ENCODE results near the gene ICAM2. TPM values are rescaled to one million over a fixed set of nuclear protein-coding genes. Genes with fewer than 3 reads are reported as not detected.
A peak's percentile ranks its signal among the peaks of the same experiment; 100 is the strongest.

Gene ICAM2
- total and polyA plus RNA-seq, 2 donors (not counting 1 experiment from before 2014, with no cell fraction given), result 48.7 to 149 TPM

GRCh38 chr17:63999680-64000531 lies 20.5 kb downstream of the ICAM2 start:
- no peaks in the 10 kb centered on the region for H3K9me3 Mint-ChIP-seq (ENCODE audit: insufficient read depth)
- peak overlapping the region; percentile 26 for H3K27ac Mint-ChIP-seq
- no peak overlapping the region for H3K27ac ChIP-seq (ENCODE audit: low read length in 2 of 2)
- no peak overlapping the region for H3K4me3 ChIP-seq (ENCODE audit: control extremely low read depth in 1 of 5, extremely low read depth in 1 of 5, insufficient read depth in 1 of 5, low read depth in 2 of 5, low read length in 4 of 5)
- H3K27me3 Mint-ChIP-seq, result peaks cover 10% of the 10 kb centered on the region
- POLR2A ChIA-PET, result interaction anchor here (0.6 kb wide), 1 partner anchor 79 kb away, joined by 7 read pairs; no protein-coding TSS in a partner anchor
- 92% methylated on average over 19 of the region's 25 CpGs for WGBS (ENCODE audit: insufficient coverage)
- no peak for ATAC-seq (ENCODE audit: low read depth)
- H3K4me3 Mint-ChIP-seq, result peak overlapping the region; percentile 69
- no peak for DNase-seq
- intact Hi-C loops (cut with micrococcal nuclease), result no loop called here
- peaks cover 3% of the 10 kb centered on the region for H3K79me2 ChIP-seq (ENCODE audit: control insufficient read depth, insufficient read depth, low read length)
- H3K27me3 ChIP-seq (replicated peaks in 1 of 4; ENCODE audit: control extremely low read depth in 1 of 4, control insufficient read depth in 3 of 4, insufficient read depth in 4 of 4, low read length in 3 of 4), result peaks cover 0 to 20% (median 5%) of the 10 kb centered on the region in 4 experiments
- H3K4me1 Mint-ChIP-seq, result peaks cover 26% of the 10 kb centered on the region
- peak overlapping the region; percentile 97 for H3K4me2 ChIP-seq (replicated peaks; ENCODE audit: low read depth, low read length, poor library complexity, severe bottlenecking)
- no peak for TF ChIP-seq EZH2 (IDR thresholded peaks at IDR 0.05; ENCODE audit: borderline replicate concordance, insufficient read depth, low read depth, low read length, poor library complexity, severe bottlenecking)
- no peak for TF ChIP-seq CTCF (IDR thresholded peaks at IDR 0.05)
- no peak overlapping the region for H3K9ac ChIP-seq (ENCODE audit: low read length)
- CTCF ChIA-PET, result interaction anchor here (1.3 to 1.6 kb wide), 4 partner anchors 20 to 134 kb away, joined by 4 to 7 read pairs (median 4); partner anchors contain the start of gene ICAM2
- H4K20me1 ChIP-seq (ENCODE audit: control insufficient read depth, insufficient read depth, low read length, poor library complexity, severe bottlenecking), result peaks cover 40% of the 10 kb centered on the region
- H2AFZ ChIP-seq (ENCODE audit: insufficient read depth, low read depth, low read length, poor library complexity, severe bottlenecking), result no peak overlapping the region
- peaks cover 0 to 27% of the 10 kb centered on the region in 2 experiments for H3K36me3 ChIP-seq (replicated peaks in 1 of 2; ENCODE audit: control extremely low read depth in 1 of 2, control insufficient read depth in 1 of 2, extremely low read depth in 1 of 2, insufficient read depth in 2 of 2, low read length in 1 of 2)
- no peaks in the 10 kb centered on the region for H3K9me3 ChIP-seq (ENCODE audit: control extremely low read depth in 1 of 3, control insufficient read depth in 2 of 3, insufficient read depth in 1 of 3, low read length in 2 of 3)
- H3K4me1 ChIP-seq (ENCODE audit: control insufficient read depth in 2 of 2, insufficient read depth in 2 of 2, low read length in 2 of 2), result peaks cover 19 to 23% of the 10 kb centered on the region in 2 donors
